HG03039 (cell line): ENCODE data around the gene IRF2BP2.

ENCODE experiments used
- ATAC-seq: cut with Tn5 transposase; IDR thresholded peaks from one replicate; pipeline ENCODE4 v1.9.1; 2021; ENCODE audit warnings: mild to moderate bottlenecking, moderate library complexity; ENCODE audit not compliant: unreplicated experiment

Gene IRF2BP2

GRCh38 chr1:234610061-234610665 is at the start of gene IRF2BP2:
Gene IRF2BP2, minus strand, starts transcription at chr1:234610178. Its CDS starts 684 bp downstream, at chr1:234609494.
- peak; percentile 16 for ATAC-seq

- ATAC-seq = no peak
Measured at GRCh38 chr1:234659538-234659937, 49.6 kb upstream of the IRF2BP2 start.

- ATAC-seq = no peak
Measured at GRCh38 chr1:234658138-234658537, 48.2 kb upstream of the IRF2BP2 start.

DNA sequence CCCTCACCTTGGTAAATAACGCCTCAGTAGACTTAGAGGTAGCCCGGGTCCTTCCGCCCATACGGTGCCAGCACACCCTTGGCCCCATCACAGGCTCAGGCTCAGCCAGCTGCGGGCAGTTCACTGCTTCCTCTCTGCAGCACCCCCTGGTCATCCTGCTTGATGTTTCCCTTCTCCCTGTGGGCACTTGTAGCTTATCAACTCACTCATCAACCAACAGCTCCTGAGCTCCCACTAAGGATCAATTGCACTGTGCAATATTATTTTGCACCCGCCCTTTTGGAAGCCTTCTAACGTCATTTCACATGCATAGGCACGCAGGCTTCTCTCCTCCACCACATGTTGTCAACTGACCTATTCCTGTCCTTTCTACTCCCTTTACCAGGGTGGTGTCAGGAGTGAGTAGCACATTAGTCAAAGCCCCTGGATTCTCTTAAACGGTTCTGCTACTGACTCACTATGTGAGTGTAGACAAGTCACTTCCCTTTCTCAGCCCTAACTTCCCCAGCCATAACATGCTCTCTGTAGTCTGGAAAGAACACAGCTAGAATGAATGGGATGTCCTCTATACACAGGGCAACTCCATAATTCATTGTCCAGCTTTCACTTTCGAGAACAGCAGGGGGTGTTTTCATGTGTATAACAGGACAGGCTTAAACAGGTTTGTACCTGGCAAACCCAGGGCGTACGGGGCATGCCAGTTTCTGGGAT is 47.1 kb upstream of the IRF2BP2 start:
- no peak for ATAC-seq

DNA sequence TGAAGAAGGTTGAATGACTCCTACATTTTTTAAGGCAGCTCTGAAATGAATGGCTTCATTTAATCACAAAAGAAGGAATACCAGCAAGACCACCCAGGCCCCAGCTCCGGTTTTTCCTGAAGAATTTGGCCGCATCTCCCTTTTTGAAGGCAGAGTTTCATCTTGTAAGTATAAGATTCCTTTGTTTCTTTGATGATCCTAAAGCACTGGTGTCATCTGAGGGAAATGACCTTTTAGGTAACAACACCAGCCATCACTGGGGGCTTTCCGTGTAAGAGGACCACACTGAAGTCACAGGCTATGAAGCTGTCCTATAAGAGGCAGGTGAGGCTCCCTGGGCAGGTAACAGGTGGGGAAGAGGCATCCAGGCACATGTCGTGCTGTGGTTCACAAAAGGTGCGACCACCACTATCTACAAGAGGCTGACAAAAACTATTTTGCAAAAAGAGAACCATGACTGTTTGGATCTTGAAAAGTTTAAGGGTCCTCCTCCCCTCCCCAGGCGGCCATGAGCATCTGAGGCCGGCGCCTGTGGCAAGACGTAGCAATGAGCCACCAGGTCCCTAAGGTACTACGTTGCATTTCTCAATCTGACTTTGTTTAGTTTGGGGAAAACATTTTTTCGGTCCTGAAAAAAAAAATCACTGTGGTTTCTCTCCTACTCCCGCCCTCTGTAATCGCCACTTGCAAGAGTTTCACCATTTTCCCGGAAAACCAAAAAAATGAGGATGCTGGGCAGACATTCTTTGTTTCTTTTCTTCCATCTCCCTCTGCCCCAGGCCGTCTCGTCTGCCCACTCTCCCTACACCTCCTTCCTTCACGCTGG is 46.3 kb upstream of the IRF2BP2 start:
- ATAC-seq = no peak

GRCh38 chr1:234655328-234656069 is 45.5 kb upstream of the IRF2BP2 start:
- ATAC-seq = no peak

DNA sequence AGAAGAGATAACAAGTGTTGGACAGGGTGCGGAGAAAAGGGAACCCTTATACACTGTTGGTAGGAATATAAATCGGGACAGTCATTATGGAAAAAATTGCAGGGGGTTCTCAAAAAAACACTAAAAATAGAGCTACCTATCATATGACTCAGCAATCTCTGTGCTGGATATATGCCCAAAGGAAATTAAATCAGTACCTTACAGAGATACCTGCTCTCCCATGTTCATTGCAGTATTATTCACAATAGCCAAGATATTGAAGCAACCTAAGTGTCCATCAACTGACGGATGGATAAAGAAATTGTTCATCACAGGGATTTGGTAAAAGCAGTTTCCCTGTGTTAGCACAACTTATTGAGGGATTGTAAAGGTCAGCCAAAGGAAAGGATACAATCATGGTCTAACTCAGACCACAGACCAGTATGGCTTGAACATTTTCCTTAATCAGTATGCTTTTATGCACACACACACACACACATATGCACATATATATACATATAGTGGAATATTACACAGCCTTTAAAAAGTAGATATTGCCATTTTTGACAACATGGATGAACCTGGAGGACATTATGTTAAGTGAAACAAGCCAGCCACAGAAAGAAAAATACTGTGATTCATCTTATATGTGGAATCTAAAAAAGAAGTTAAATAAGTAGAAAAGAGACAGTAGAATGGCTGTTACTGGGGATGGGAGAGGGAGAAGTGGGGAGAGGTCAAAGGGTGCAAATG is 44.2 kb upstream of the IRF2BP2 start:
- no peak for ATAC-seq

DNA sequence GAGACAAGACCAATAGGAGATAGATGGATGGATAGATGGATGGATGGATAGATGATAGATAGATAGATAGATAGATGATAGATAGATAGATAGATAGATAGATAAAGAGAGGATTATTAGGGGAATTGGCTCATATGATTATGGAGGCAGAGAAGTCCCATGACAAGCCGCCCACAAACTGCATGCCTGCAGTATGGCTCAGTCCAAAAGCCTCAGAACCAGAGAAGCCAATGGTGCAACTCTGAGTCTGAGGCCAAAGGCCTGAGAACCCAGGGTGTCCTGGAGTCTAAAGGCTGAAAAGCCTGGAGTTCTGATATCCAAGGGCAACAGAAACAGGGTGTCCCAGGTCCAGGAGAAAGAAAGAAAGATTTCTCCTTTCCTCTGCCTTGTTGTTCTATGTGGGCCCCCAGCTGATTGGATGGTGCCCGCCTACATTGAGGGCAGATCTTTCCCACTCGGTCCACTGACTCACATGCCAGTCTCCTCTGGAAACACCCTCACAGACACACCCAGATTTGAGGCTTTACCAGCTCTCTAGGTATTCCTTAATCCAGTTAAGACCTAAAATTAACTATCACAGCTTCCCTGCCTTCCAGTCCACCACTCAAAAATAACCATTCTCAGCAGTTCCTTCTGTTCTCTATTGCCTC is 39.6 kb upstream of the IRF2BP2 start:
- ATAC-seq = no peak

DNA sequence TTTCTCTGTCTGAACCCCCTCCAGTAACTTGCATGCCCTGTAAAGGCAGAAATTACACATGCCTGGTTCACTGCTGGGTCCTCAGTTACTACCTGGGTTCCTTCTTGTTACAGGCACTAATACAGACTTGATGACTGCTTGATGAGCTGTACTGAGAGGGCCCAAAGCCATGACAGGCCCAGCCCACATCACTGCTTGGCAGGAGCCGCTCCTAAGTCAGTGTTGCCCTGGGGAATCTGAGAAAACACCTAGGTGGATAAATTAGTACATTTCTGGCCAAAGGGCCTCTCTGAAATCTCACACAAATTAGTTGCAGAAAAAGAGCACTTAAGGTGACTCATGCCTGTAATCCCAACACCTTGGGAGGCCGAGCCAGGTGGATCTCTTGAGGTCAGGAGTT is 37.8 kb upstream of the IRF2BP2 start:
- ATAC-seq = no peak

DNA sequence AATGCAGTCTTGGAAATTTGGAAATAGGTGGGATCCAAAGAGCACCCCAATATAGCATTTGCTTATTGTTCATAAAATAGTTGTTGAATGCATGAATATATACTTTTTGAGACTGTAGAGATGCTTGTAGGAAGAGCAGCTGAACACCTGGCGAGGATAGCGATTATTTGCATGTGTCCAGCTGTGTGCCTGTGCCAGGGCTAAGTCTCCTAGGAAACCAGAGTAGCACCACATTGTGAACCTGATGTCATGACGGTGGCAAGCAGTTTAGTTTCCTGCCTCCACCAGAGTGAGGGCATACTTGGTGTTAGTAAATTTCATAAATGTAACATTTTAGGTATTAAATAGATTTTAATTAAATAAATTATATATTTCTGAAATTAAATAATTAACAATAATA is 37.3 kb upstream of the IRF2BP2 start:
- ATAC-seq = no peak

DNA sequence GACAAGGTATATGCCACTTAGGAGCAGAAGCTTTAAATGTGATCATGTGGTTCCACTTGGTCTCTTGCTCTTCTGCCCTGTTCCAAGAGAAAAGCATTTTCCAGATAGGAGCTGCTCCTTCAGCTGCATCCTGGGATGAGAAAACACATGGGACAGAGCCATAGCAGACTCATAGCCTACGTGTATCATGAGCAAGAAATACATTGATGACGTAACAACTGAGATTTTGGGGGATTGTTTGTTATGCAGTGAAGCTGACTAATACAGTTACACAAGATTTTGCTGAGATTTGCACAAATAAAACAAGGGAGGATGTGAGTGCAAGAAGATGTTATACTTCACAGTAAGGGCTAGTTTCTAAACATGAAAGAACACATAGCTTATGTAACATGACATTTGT is 36.0 kb upstream of the IRF2BP2 start:
- ATAC-seq = no peak

GRCh38 chr1:234645474-234645953 is 35.5 kb upstream of the IRF2BP2 start:
- no peak for ATAC-seq

DNA sequence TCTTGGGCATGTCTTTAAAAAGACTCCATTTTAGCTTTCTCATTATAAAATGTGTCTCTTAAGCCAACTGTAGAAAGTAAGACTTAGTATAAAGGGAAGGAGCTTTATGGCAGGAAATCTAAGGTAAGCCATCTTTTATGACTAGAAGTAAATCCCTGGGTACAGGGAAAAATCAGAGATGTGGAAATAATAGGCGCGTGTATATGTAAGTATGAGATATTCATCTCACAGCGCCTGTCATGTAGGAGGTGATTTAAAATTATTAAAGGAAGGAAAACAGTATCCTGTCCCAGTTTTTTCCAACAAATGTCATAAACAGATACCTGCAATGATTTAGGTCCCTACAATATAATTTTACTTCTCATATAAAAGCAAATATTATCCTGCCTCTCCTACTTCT is 35.0 kb upstream of the IRF2BP2 start:
- ATAC-seq = no peak

DNA sequence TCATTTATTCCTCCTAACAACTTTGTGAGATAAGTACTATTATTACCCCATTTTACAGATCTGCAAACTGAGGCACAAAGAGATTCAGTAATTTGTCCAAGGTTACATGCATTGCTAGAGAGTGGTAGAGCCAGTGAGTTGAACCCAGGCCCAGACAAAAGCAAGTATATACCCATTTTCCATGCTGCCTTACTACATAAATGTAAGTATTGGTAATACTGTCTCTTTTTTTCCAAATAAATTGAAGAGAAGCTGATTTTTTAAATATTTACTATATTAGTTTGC is 33.8 kb upstream of the IRF2BP2 start:
- ATAC-seq = no peak

GRCh38 chr1:234643111-234643849 is 33.3 kb upstream of the IRF2BP2 start:
- ATAC-seq = no peak

DNA sequence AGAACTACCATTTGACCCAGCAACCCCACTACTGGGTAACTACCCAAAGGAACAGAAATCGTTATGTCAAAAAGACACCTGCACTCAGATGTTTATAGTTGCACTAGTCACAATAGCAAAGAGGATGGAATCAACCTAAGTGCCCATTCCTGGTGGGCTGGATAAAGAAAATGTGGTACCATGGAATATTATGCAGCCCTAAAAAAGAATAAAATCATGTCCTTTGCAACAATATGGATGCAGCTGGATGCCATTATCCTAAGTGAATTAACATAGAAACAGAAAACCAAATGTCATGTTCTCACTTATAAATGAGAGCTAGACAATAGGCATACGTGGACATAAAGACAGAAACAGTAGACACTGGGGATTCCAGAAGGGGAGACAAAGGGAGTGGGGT is 32.5 kb upstream of the IRF2BP2 start:
- no peak for ATAC-seq

DNA sequence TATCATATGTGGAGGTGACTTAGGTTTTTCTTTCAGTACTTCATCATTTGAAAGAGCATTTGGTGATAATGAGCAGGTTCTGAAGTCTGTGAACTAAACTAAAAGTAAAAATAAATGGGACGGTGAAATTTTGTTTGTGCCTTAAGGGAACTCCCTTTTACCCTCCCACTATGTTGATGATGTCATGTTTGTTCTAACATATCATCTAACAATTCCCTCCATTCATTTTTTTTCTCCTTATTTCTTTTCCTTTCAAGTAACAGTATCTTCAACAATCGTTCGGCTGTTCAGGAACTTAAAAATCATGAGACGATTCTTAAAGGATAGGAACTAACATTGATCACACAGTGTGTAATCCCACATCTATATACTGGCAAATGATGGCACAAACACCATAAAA is 30.0 kb upstream of the IRF2BP2 start:
- ATAC-seq = no peak

GRCh38 chr1:234638832-234639799 is 29.1 kb upstream of the IRF2BP2 start:
- no peak for ATAC-seq
